Activated CD4-positive, alpha-beta memory T cell treated with anti-CD3 and anti-CD28 coated beads, Interleukin-2, amount 10 ng/mL, durations not matched to agents 7 days and 5 days (primary cell): ENCODE results near the gene PTMS. TPM values are rescaled to one million over a fixed set of nuclear protein-coding genes. Genes with fewer than 3 reads are reported as not detected.

Source experiments
- CTCF ChIA-PET: fragments of 350-600 bp; sonication (Branson Sonifier 250); formaldehyde crosslinking; loops from one replicate; lab custom pipeline; 2021; ENCODE audit warnings: antibody characterized with exemption, inconsistent platforms; lab: Charles Lee
- POLR2A ChIA-PET: fragments of 350-600 bp; sonication (Branson Sonifier 250); formaldehyde crosslinking; loops from one replicate; lab custom pipeline; 2021; ENCODE audit warnings: antibody characterized with exemption; lab: Charles Lee
- DNase-seq: peaks from one replicate; pipeline ENCODE4 v3.0.0-alpha.2; 2020
- H3K27ac Mint-ChIP-seq: one replicate; pipeline ENCODE4 v1.8.0; 2021; ENCODE audit warnings: mild to moderate bottlenecking, mixed read lengths
- H3K27me3 Mint-ChIP-seq: one replicate; pipeline ENCODE4 v1.8.0; 2021; ENCODE audit warnings: mixed read lengths
- H3K36me3 Mint-ChIP-seq: one replicate; pipeline ENCODE4 v1.8.0; 2021; ENCODE audit warnings: low read depth, mixed read lengths
- H3K4me1 Mint-ChIP-seq: one replicate; pipeline ENCODE4 v1.8.0; 2021; ENCODE audit warnings: mixed read lengths
- H3K4me3 Mint-ChIP-seq: one replicate; pipeline ENCODE4 v1.8.0; 2021; ENCODE audit warnings: mild to moderate bottlenecking, mixed read lengths
- H3K9me3 Mint-ChIP-seq: one replicate; pipeline ENCODE4 v1.8.0; 2021; ENCODE audit warnings: mixed read lengths
- total RNA-seq, 2 experiments: library from RNA; stranded (reverse); gene quantifications; one replicate each; pipeline ENCODE4 v1.2.3, GENCODE V29; 2021

The PTMS gene
- total RNA-seq, 2 experiments from 2014 or later: 47.0 to 49.6 TPM

DNA sequence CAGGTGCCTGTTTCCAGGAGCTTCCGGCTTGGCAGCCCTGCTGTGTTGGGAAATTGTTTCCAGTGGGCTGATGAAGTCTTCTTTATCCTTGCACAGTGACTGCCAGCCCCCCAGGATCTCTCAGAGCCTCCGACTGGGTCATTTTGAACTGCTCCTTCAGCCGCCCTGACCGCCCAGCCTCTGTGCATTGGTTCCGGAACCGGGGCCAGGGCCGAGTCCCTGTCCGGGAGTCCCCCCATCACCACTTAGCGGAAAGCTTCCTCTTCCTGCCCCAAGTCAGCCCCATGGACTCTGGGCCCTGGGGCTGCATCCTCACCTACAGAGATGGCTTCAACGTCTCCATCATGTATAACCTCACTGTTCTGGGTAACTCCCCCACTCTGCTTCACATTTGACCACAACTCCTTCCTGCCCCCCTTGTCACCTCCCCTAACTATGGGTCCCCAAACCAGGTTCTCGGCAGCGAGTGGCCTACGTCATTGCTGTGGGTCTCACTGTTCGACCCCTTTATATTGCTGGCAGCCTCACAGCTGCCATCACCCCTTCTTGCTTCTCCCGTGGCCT is 8.4 kb downstream of the PTMS start:
- ChIA-PET POLR2A (interaction anchor here (0.8 to 14.0 kb wide), 10 partner anchors 8 to 281 kb away, joined by 3 to 153 read pairs (median 7); partner anchors contain the start of genes CD4, CDCA3, COPS7A and GPR162), CTCF (interaction anchor here (0.6 to 2.3 kb wide), 6 partner anchors 8 to 1452 kb away, joined by 3 to 13 read pairs (median 8); partner anchors contain the start of gene MLF2)
- peaks cover 32% of the 10 kb centered on the region for H3K36me3 Mint-ChIP-seq
- peaks cover 74% of the 10 kb centered on the region for H3K4me1 Mint-ChIP-seq
- peak; percentile 42 for DNase-seq
- peak overlapping the region; percentile 85 for H3K4me3 Mint-ChIP-seq
- no peaks in the 10 kb centered on the region for H3K9me3 Mint-ChIP-seq
- peaks cover 8% of the 10 kb centered on the region for H3K27me3 Mint-ChIP-seq
- peak overlapping the region; percentile 93 for H3K27ac Mint-ChIP-seq

DNA sequence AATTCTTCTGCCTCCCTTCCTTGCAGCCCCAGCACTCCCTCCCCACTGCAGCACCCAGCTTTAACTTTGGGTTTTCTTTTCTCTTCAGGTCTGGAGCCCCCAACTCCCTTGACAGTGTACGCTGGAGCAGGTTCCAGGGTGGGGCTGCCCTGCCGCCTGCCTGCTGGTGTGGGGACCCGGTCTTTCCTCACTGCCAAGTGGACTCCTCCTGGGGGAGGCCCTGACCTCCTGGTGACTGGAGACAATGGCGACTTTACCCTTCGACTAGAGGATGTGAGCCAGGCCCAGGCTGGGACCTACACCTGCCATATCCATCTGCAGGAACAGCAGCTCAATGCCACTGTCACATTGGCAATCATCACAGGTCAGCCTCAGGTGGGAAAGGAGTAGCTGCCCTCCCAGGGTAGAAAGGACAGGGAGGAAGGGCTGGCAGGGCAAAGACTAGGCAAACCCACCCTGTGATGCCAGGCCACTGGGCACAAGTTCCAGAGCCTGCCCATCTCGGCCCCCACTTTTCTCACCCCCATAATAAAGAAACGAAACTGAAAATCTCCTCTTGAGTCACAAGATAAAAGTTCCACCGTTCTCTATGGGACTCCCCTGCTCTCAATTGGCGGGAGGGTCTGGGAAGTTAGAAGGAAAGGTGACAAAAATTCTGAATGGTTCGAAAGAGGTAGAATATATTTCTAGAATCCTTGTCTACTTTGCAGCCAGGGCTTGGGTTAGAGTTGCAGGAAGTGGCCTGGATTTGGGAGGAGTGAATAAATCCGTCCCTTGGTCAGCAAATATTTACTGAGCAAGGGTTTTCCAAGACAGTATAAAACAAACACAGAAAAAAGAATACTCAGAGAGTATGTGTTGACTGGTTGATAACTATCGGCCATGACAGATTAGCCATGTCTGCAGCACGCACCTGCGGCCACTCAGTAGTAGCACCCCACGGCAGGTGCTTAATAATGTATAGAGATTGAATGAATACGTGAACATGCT is 9.3 kb downstream of the PTMS start:
- peaks cover 8% of the 10 kb centered on the region for H3K27me3 Mint-ChIP-seq
- ChIA-PET POLR2A (interaction anchor here (1.4 to 14.0 kb wide), 8 partner anchors 10 to 208 kb away, joined by 3 to 153 read pairs (median 10); partner anchors contain the start of genes CD4, COPS7A, GPR162 and MLF2), CTCF (interaction anchor here (0.5 to 2.3 kb wide), 7 partner anchors 9 to 1451 kb away, joined by 3 to 13 read pairs (median 7); partner anchors contain the start of gene MLF2)
- peak overlapping the region; percentile 93 for H3K27ac Mint-ChIP-seq
- peaks cover 80% of the 10 kb centered on the region for H3K4me1 Mint-ChIP-seq
- peak overlapping the region; percentile 85 for H3K4me3 Mint-ChIP-seq
- H3K36me3 Mint-ChIP-seq: peaks cover 32% of the 10 kb centered on the region
- no peaks in the 10 kb centered on the region for H3K9me3 Mint-ChIP-seq
- DNase-seq: no peak

DNA sequence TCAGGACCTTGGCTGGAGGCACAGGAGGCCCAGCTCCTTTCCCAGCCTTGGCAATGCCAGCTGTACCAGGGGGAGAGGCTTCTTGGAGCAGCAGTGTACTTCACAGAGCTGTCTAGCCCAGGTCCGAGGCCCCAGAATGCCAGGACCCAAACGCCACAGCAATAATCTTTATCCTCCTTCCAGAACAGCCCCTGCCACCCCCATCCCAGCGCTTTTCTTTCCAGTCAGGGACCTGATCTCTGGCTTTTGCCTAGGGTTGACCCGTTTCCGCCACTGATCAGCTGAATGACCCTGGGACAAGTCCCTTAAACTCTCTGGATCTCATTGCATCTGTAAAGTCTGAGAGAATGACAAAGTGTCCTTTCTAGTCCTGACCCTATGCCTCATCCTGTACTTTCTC is 11.2 kb downstream of the PTMS start:
- no peaks in the 10 kb centered on the region for H3K9me3 Mint-ChIP-seq
- CTCF ChIA-PET: interaction anchor here (1.0 to 8.6 kb wide), 5 partner anchors 11 to 53 kb away, joined by 4 to 64 read pairs (median 5); partner anchors contain the start of genes COPS7A, MLF2 and PTMS
- H3K27ac Mint-ChIP-seq: no peak overlapping the region
- no peak overlapping the region for H3K4me3 Mint-ChIP-seq
- POLR2A ChIA-PET: interaction anchor here (0.8 to 14.0 kb wide), 6 partner anchors 9 to 88 kb away, joined by 3 to 153 read pairs (median 6); partner anchors contain the start of genes CD4, MLF2 and ZNF384
- DNase-seq: no peak
- peaks cover 8% of the 10 kb centered on the region for H3K27me3 Mint-ChIP-seq
- H3K36me3 Mint-ChIP-seq: peaks cover 32% of the 10 kb centered on the region
- peaks cover 70% of the 10 kb centered on the region for H3K4me1 Mint-ChIP-seq

DNA sequence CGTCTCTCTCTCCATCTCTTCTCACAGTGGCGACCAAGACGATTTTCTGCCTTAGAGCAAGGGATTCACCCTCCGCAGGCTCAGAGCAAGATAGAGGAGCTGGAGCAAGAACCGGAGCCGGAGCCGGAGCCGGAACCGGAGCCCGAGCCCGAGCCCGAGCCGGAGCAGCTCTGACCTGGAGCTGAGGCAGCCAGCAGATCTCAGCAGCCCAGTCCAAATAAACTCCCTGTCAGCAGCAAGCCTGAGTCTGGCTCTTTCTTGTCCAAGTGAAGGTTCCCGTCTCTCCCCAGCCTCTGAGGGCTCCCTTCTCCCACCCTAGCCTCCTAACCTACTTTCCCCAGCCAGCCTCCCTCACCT is 12.0 kb downstream of the PTMS start:
- DNase-seq: no peak
- H3K4me1 Mint-ChIP-seq: peaks cover 66% of the 10 kb centered on the region
- ChIA-PET POLR2A (interaction anchor here (0.7 to 14.0 kb wide), 5 partner anchors 10 to 73 kb away, joined by 3 to 153 read pairs (median 8); partner anchors contain the start of genes CD4, CDCA3, COPS7A and MLF2), CTCF (interaction anchor here (0.5 to 8.6 kb wide), 15 partner anchors 9 to 157 kb away, joined by 3 to 64 read pairs (median 3); partner anchors contain the start of genes CD4, COPS7A, MLF2 and PTMS)
- peak overlapping the region; percentile 69 for H3K27ac Mint-ChIP-seq
- peak overlapping the region; percentile 71 for H3K4me3 Mint-ChIP-seq
- H3K27me3 Mint-ChIP-seq: peaks cover 8% of the 10 kb centered on the region
- H3K36me3 Mint-ChIP-seq: peaks cover 32% of the 10 kb centered on the region
- H3K9me3 Mint-ChIP-seq: no peaks in the 10 kb centered on the region

DNA sequence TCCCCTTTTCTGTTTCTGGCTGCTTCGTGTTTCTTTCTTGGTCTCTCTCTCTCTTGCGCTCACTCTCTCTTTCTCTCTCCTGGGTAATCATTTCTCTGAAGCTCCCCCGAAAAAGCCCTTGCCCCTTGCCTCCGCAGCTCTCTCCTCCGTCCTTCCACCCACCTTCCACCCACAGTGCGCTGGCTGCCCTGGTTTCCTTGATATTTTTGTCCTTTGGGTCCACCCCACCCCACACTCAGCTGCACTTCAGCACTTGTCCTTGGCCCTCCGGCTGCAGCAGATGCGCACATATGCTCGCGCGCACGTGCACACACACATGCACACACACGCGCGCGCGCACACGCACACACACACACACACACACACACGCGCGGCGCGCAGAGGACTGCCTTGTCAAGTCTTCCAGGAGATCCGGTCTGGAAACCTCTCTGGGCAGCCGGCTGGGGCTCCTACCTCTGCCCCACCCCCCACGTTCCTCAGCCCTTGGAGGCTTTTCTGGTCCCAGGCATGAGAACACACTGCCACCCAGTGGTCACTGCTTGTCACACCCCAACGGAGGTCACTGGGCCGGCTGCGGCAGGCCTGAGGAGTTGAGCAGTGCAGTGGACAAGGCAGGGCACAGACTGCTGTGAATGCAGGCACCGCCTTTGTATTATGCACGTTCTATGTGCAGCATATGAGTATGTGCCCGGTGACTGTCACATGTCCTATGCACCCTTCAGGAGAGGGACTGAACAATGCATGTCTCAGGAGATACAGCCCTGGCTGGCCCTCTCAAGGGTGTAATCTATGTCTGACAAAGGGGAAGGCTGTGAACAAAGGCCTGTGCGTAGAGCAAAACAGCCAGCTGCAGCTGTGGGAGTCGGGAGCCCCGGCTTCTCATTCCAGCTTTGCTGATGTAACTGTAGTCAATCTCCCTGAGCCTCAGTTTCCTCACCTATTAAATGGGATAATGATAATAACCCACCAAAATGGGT is 12.7 kb downstream of the PTMS start:
- DNase-seq: peak; percentile 91
- H3K27ac Mint-ChIP-seq: peak overlapping the region; percentile 74
- H3K4me1 Mint-ChIP-seq: peaks cover 68% of the 10 kb centered on the region
- POLR2A ChIA-PET: interaction anchor here (0.7 to 14.0 kb wide), 6 partner anchors 10 to 72 kb away, joined by 3 to 153 read pairs (median 14); partner anchors contain the start of genes CD4, CDCA3, COPS7A and MLF2
- no peaks in the 10 kb centered on the region for H3K9me3 Mint-ChIP-seq
- CTCF ChIA-PET: interaction anchor here (0.5 to 8.6 kb wide), 17 partner anchors 7 to 158 kb away, joined by 3 to 64 read pairs (median 4); partner anchors contain the start of genes CD4, COPS7A, LAG3 and MLF2
- H3K36me3 Mint-ChIP-seq: peaks cover 32% of the 10 kb centered on the region
- H3K27me3 Mint-ChIP-seq: peaks cover 6% of the 10 kb centered on the region
- peak overlapping the region; percentile 71 for H3K4me3 Mint-ChIP-seq

DNA sequence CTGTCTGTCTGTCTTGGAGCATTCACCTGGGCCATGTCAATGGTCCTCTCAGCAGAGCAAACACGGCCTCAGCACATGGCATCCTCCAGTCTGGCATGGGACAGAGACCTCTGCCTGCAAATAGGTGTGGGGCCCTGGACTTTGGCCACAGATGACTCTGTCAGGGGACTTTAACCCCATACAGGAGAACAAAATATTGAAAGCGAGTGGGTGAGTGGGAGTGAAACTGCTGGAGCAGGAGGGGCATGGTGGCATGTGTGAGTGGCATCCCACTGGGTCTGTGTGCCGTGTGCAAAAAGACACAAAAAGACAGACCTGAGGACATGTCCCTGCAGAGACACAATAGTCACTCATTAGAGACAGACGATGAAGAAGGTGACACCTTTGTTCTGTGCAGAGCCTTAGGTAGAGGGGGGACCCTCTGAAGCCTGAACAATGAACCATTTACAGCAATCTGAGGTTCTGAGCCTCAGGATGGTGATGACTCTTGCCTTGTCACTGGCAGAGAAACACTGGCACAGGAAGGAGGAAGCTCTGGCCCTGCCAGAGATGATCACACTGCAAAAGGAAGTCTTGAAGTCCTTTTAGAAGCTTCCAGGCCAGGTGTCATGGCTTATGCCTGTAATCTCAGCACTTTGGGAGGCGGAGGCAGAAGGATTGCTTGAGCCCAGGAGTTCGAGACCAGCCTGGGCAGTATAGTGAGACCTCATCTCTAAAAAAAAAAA is 13.7 kb downstream of the PTMS start:
- peaks cover 24% of the 10 kb centered on the region for H3K36me3 Mint-ChIP-seq
- ChIA-PET POLR2A (interaction anchor here (0.6 to 14.0 kb wide), 8 partner anchors 8 to 240 kb away, joined by 3 to 153 read pairs (median 4); partner anchors contain the start of genes CD4, CDCA3, LAG3 and MLF2), CTCF (interaction anchor here (0.5 to 8.6 kb wide), 12 partner anchors 8 to 212 kb away, joined by 3 to 64 read pairs (median 4); partner anchors contain the start of genes CD4, GPR162, LAG3 and MLF2)
- no peak overlapping the region for H3K4me3 Mint-ChIP-seq
- H3K9me3 Mint-ChIP-seq: no peaks in the 10 kb centered on the region
- H3K4me1 Mint-ChIP-seq: peaks cover 68% of the 10 kb centered on the region
- peak overlapping the region; percentile 74 for H3K27ac Mint-ChIP-seq
- no peak for DNase-seq
- peaks cover 3% of the 10 kb centered on the region for H3K27me3 Mint-ChIP-seq

DNA sequence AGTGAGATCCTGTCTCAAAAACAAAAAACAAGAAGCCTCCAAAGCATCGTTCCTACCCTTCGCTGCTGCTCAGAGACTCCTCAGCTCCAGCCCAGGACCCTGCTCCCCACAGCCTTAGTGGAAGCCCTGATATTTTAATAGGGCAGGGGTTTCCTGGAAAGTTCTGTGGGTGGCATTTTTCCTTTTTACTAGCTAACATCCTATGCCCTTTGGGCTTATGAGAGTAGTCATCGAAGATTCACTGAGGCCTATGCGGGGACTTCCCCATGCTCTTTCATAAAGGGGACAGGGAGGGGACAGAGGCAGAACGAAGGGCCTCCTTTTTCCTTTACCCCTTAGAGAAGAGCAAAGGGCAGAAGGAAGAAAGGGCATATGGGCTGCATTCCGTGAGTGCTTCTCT is 14.4 kb downstream of the PTMS start:
- POLR2A ChIA-PET: interaction anchor here (0.6 to 14.0 kb wide), 9 partner anchors 9 to 241 kb away, joined by 3 to 153 read pairs (median 4); partner anchors contain the start of genes CD4, CDCA3, LAG3 and MLF2
- H3K9me3 Mint-ChIP-seq: no peaks in the 10 kb centered on the region
- H3K36me3 Mint-ChIP-seq: peaks cover 17% of the 10 kb centered on the region
- peaks cover 65% of the 10 kb centered on the region for H3K4me1 Mint-ChIP-seq
- peaks cover 3% of the 10 kb centered on the region for H3K27me3 Mint-ChIP-seq
- DNase-seq: no peak
- CTCF ChIA-PET: interaction anchor here (0.5 to 8.6 kb wide), 11 partner anchors 8 to 213 kb away, joined by 3 to 64 read pairs (median 4); partner anchors contain the start of genes CD4, GPR162, LAG3 and MLF2
- H3K4me3 Mint-ChIP-seq: no peak overlapping the region
- peak overlapping the region; percentile 31 for H3K27ac Mint-ChIP-seq

DNA sequence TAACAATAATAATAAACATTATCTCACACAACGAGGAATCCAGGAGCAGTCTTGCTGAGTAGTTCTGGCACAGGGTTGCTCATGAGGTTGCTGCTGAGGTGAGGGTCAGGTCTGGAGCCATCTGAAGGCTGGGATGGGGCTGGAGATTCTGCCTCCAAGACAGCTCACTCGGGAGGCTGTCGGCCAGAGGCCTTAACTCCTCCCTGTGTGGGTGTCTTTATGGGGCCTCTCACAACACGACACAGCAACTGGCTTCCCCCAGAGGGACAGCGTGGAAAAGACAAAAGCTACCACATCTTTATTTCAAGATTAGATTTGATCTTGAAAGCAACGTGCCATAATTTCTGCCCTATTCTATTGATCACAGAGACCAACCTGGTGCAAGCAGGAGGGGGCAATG is 16.0 kb downstream of the PTMS start:
- no peaks in the 10 kb centered on the region for H3K9me3 Mint-ChIP-seq
- H3K4me1 Mint-ChIP-seq: peaks cover 64% of the 10 kb centered on the region
- H3K4me3 Mint-ChIP-seq: no peak overlapping the region
- POLR2A ChIA-PET: interaction anchor here (1.0 to 14.0 kb wide), 4 partner anchors 8 to 198 kb away, joined by 3 to 153 read pairs (median 4); partner anchors contain the start of genes CD4 and COPS7A
- DNase-seq: no peak
- CTCF ChIA-PET: interaction anchor here (0.7 to 8.6 kb wide), 5 partner anchors 16 to 219 kb away, joined by 3 to 64 read pairs (median 3); partner anchors contain the start of genes MLF2 and PTMS
- H3K27me3 Mint-ChIP-seq: peaks cover 3% of the 10 kb centered on the region
- no peak overlapping the region for H3K27ac Mint-ChIP-seq
- peaks cover 8% of the 10 kb centered on the region for H3K36me3 Mint-ChIP-seq

DNA sequence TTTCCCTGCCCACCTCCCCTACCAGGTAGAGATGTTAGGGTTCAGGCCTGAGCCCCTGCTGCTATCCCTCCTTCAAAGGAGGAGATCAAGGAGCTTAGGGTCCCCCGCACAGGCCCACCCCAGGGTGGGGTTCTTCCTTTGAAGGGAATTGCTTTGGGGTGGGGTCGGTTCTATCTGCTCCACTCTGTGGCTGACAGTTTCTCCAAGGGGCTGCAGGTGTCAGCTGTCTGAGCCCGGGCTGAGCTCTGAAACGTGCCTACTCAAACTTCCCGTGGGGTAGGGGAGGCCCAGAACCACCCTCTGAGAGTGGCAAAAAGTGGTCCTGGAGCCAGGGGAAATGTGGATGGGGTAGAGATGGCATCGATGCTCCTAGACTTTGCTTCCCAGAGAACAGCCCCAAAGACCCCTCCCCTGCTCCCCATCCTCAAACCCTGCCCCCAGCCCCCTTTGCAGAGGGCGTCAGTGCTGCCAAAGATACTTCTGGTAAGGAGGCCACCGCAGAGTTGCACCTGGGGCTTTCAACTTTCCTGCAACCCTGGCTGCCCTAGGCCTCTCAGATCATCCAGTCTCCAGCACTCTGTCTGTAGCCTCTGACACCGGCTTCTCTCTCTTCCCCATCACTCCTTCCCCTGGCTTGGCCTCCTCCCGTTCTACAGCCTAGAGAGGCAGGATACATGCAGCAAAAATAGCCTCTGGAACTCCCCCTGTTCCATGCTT is 16.8 kb downstream of the PTMS start:
- POLR2A ChIA-PET: interaction anchor here (1.0 to 14.0 kb wide), 4 partner anchors 7 to 59 kb away, joined by 3 to 153 read pairs (median 4); partner anchors contain the start of genes CD4 and COPS7A
- Mint-ChIP-seq H3K27ac (no peak overlapping the region), H3K4me1 (peaks cover 65% of the 10 kb centered on the region), H3K27me3 (peaks cover 3% of the 10 kb centered on the region), H3K4me3 (no peak overlapping the region), H3K9me3 (no peaks in the 10 kb centered on the region), H3K36me3 (peaks cover 7% of the 10 kb centered on the region)
- CTCF ChIA-PET: interaction anchor here (0.7 to 8.6 kb wide), 8 partner anchors 8 to 164 kb away, joined by 3 to 64 read pairs (median 5); partner anchors contain the start of genes MLF2 and PTMS
- no peak for DNase-seq

DNA sequence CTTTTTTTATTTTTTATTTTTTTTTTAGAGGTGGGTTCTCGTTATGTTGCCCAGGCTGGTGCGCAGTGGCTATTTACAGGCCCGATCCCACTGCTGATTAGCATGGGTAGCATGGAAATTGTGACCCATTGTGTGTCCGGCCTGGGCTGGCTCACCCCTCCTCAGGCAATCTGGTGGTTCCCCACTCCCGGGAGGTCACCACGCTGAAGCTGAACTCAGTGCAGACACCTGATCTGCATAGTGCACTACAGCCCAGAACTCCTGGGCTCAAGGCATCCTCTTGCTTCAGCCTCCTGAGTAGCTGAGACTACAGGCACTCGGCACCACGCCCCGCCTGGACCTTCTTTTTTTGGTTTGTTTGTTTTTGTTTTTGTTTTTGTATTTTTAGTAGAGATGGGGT is 17.7 kb downstream of the PTMS start:
- ChIA-PET POLR2A (interaction anchor here (1.3 kb wide), 1 partner anchor 22 kb away, joined by 5 read pairs; no protein-coding TSS in a partner anchor), CTCF (interaction anchor here (1.4 to 8.6 kb wide), 5 partner anchors 9 to 41 kb away, joined by 5 to 64 read pairs (median 8); partner anchors contain the start of genes MLF2 and PTMS)
- Mint-ChIP-seq H3K9me3 (no peaks in the 10 kb centered on the region), H3K27me3 (peaks cover under 1% of the 10 kb centered on the region), H3K36me3 (no peaks in the 10 kb centered on the region), H3K4me3 (no peak overlapping the region), H3K27ac (no peak overlapping the region), H3K4me1 (peaks cover 65% of the 10 kb centered on the region)
- DNase-seq: no peak
